Measurements from ENCODE around the gene MALL. TPM values are rescaled to one million over a fixed set of nuclear protein-coding genes. Genes with fewer than 3 reads are reported as not detected.
"Not testable (repeated sequence)": the region's sequence is repeated elsewhere in the genome, so short reads cannot be mapped to it uniquely, and the experiment has no call there.

MALL gene
- total RNA-seq, 1 donor from 2014 or later, result 19.2 TPM

GRCh38 chr2:110049769-110050168 is 65.9 kb downstream of the MALL start:
- not testable (repeated sequence) for DNase-seq

DNA sequence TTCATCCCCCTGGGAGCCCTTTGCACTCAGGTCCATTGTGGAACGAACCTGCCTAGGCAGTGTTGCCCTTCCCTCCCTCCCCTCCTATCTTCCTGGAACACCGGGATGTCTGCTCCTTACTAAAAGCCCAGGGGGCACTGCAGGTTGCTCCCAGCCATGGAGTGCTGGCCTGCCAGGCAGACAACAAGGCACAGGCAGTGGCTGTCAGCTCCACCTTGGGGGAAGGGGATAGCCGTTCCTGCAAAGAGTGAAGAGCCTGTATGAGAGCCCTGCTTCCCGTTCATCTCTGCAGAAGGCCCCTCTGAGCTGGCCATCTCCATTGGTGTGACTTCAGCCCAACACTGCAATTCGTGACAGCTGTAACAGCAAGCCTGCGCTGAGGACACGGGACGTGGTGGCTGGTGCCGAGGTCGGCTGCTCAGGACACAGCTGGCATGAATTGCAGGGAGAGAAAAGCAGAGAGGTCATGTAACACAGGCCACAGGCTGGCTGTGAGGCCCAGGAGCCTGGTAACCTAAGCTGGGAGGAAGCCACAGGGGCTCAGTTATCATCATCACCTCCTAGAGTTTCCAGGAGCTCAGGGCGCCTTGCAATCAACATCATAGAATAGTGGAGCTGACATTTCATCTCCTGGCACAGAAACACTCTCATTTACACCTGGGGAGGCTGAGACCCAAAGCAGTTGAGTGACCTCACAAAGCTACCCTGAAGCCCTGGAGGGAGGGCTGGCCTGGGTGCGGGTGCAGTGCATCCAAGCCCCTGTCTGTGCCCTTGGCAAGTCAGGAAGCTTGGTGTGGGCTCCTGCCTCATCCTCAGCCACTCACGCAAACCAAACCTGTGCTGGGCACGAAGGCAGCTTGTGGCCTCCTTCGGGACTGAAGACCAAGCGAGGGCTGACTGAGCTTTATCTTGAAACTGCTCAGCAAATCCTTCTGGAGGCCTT is 67.1 kb downstream of the MALL start:
- DNase-seq, result peak; percentile 21

GRCh38 chr2:110047225-110047624 is 68.4 kb downstream of the MALL start:
- not testable (repeated sequence) for DNase-seq

DNA sequence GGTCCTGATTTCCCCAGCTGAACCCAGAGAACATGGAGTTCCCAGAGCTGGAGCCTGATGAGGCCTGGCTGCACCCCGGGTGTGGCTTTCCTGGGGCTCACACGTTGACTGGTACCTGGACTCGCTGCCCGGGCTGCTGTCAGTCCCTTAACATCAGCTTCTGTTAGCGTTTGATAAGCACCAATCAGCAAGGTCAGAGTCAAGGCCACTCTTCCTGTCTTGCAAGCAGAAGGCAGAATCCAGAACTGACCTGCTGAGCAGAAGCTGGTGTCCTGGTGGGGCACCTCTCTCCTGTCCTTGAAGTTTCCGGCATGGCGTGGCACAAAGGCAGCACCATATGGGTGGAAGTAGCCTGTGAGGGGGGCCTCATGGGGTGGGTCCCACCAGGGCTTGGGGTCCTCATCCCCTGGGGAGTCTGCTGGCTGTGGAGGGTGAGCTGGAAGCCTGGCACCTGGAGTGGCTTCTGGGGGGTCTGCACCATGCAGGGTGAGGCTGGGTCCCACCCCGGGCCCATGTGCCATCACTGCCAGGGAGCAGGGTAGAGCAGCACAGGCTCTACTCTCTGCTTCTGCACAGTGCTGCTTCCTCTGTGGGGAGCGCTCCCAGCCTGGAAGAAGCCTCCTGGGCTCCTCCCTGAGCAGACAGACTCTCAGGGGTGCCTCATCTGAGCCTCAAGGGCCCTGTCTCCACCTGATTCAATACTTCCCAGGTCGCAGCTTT is 73.5 kb downstream of the MALL start:
- not testable (repeated sequence) for DNase-seq

- peak; percentile 1 for DNase-seq
Measured at GRCh38 chr2:110037336-110037735, 78.3 kb downstream of the MALL start.

- not testable (repeated sequence) for DNase-seq
Measured at GRCh38 chr2:110035384-110035783, 80.2 kb downstream of the MALL start.

DNA sequence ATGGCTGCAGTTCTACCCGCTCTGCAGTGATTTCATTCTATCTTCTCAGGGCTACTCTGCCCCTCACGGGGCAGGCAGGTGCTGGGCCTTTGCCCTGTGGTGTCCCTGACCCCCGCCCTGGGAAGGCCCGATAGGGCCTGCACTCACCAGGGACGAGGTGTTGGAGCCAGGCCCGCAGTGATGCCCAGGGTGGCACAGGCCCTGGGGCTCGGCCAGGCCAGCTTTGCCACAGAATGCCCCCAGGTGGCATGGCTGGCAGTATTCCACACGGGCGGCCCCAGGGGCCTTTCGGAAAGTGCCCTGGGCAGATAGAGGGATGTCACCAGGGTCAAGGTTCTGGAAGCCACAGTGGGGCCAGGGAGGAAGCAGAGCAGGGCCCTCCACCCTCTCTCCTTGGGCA is 80.7 kb downstream of the MALL start:
- DNase-seq, result not testable (repeated sequence)

Small RNA genes lying within 50 kb of the gene (small RNA-seq; reads per million reads assigned to genes)
- gene MIR4267 (ENCODE audit: low replicate concordance) (not detected), gene MIR4436B1 (ENCODE audit: low replicate concordance) (not detected)

Other genes with a start within 250 kb of the MALL start
- 7.3 TPM for gene LIMS3, start 217.1 kb downstream of the MALL start, total RNA-seq
- gene NPHP1, start 89.2 kb upstream of the MALL start, total RNA-seq, result 7.5 TPM
- 86.9 TPM for gene MTLN, start 96.7 kb upstream of the MALL start, total RNA-seq

Measured in tongue (tissue), 3 donors.